ENCODE measurements around the gene SCRN1.

GRCh38 chr7:29971566-29972314, 17.9 kb downstream of the SCRN1 start:
- no peak for TF ChIP-seq GATA2 (IDR thresholded peaks at IDR 0.05; ENCODE audit: low read depth, low read length)
- no peak for TF ChIP-seq GATA3 (IDR thresholded peaks at IDR 0.05; ENCODE audit: low read depth, low read length)

All from SH-SY5Y (cell line).